ENCODE results near the gene SLC27A5. TPM values are rescaled to one million over a fixed set of nuclear protein-coding genes. Genes with fewer than 3 reads are reported as not detected.
"Not testable (repeated sequence)": the region's sequence is repeated elsewhere in the genome, so short reads cannot be mapped to it uniquely, and the experiment has no call there.

Gene SLC27A5
- total RNA-seq, 1 donor from 2014 or later: not detected

- peaks cover 24 to 26% of the 10 kb centered on the region in 2 donors for H3K36me3 ChIP-seq
- DNase-seq (ENCODE audit: low spot score in 2 of 2): no peak
- TF ChIP-seq, protein P1, sequence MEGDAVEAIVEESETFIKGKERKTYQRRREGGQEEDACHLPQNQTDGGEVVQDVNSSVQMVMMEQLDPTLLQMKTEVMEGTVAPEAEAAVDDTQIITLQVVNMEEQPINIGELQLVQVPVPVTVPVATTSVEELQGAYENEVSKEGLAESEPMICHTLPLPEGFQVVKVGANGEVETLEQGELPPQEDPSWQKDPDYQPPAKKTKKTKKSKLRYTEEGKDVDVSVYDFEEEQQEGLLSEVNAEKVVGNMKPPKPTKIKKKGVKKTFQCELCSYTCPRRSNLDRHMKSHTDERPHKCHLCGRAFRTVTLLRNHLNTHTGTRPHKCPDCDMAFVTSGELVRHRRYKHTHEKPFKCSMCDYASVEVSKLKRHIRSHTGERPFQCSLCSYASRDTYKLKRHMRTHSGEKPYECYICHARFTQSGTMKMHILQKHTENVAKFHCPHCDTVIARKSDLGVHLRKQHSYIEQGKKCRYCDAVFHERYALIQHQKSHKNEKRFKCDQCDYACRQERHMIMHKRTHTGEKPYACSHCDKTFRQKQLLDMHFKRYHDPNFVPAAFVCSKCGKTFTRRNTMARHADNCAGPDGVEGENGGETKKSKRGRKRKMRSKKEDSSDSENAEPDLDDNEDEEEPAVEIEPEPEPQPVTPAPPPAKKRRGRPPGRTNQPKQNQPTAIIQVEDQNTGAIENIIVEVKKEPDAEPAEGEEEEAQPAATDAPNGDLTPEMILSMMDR (IDR thresholded peaks at IDR 0.05): no peak
- H3K4me1 ChIP-seq: peaks cover 9 to 26% of the 10 kb centered on the region in 2 donors
- no peaks in the 10 kb centered on the region for H3K9me3 ChIP-seq
- H3K27ac ChIP-seq: peak overlapping the region in 1 of 2 donors; percentile 27
- intact Hi-C loops (cut with DNase I): no loop called here
- H3K4me3 ChIP-seq: no peak overlapping the region
- no peaks in the 10 kb centered on the region for H3K27me3 ChIP-seq
These were observed 1.5 kb upstream of the SLC27A5 start for GRCh38 chr19:58513213-58513693.

GRCh38 chr19:58510084-58510862 lies 1.5 kb downstream of the SLC27A5 start:
- Histone ChIP-seq H3K9me3 (no peaks in the 10 kb centered on the region), H3K27ac (no peak overlapping the region), H3K27me3 (no peaks in the 10 kb centered on the region), H3K36me3 (peaks cover 2 to 4% of the 10 kb centered on the region in 2 donors), H3K4me1 (peaks cover 0 to 8% of the 10 kb centered on the region in 2 donors), H3K4me3 (no peak overlapping the region)
- intact Hi-C loops (cut with DNase I): no loop called here
- TF ChIP-seq, protein P1 (IDR thresholded peaks at IDR 0.05): no peak
- DNase-seq (ENCODE audit: low spot score in 2 of 2): no peak

GRCh38 chr19:58509731-58510083 lies 2.1 kb downstream of the SLC27A5 start:
- TF ChIP-seq, protein P1 (IDR thresholded peaks at IDR 0.05): no peak
- H3K9me3 ChIP-seq: no peaks in the 10 kb centered on the region
- no peak for DNase-seq (ENCODE audit: low spot score in 2 of 2)
- H3K4me1 ChIP-seq: peaks cover 0 to 8% of the 10 kb centered on the region in 2 donors
- H3K36me3 ChIP-seq: peaks cover under 1 to 2% of the 10 kb centered on the region in 2 donors
- intact Hi-C loops (cut with DNase I): no loop called here
- no peaks in the 10 kb centered on the region for H3K27me3 ChIP-seq
- no peak overlapping the region for H3K27ac ChIP-seq
- H3K4me3 ChIP-seq: no peak overlapping the region

DNA sequence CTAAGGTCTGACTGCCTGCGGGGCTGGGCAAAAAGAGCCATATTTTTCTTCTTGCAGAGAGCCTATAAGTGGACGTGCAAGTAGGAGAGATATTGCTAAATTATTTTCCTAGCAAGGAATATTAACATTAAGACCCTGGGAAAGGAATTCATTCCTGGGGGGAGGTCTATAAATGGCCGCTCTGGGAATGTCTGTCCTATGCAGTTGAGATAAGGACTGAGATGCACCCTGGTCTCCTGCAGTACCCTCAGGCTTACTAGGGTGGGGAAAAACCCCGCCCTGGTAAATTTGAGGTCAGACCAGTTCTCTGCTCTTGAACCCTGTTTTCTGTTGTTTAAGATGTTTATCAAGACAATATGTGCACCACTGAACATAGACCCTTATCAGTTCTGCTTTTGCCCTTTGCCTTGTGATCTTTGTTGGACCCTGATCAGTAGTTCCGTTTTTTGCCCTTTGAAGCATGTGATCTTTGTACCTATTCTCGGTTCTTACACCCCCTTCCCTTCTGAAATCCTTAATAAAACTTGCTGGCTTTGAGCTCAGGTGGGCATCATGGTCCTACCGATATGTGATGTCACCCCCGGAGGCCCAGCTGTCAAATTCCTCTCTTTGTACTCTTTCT lies 4.1 kb downstream of the SLC27A5 start:
- H3K4me1 ChIP-seq; H3K27me3 ChIP-seq; intact Hi-C loops (cut with DNase I); H3K9me3 ChIP-seq; H3K4me3 ChIP-seq; DNase-seq (ENCODE audit: low spot score in 2 of 2); H3K36me3 ChIP-seq; H3K27ac ChIP-seq: not testable (repeated sequence)

DNA sequence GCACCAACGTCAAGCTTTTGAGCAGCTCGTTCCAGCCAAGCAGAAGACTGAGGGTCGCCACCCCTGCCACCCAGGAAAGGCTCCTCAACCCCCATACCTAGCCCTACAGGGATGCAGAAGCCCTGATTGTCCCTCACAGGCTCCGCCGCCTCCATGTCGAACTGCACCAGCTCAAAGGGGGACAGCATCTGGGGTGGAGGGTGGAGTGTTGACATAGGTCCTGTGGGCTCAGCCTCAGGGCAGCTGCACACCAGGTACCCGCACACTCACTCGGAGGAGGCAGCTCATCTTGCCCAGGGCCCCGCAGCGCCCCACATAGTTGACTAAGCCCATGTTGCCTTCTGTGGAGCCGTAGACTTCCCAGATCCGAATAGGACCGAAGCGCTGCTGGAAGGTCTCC lies 11.6 kb downstream of the SLC27A5 start:
- no peak for DNase-seq (ENCODE audit: low spot score in 2 of 2)
- peaks cover 11 to 18% of the 10 kb centered on the region in 2 donors for H3K4me1 ChIP-seq
- no peaks in the 10 kb centered on the region for H3K9me3 ChIP-seq
- intact Hi-C loops (cut with DNase I): no loop called here
- peak overlapping the region; percentile 55 to 64 for H3K4me3 ChIP-seq
- H3K27me3 ChIP-seq: no peaks in the 10 kb centered on the region
- no peaks in the 10 kb centered on the region for H3K36me3 ChIP-seq
- no peak overlapping the region for H3K27ac ChIP-seq
- TF ChIP-seq, protein P1 (IDR thresholded peaks at IDR 0.05): no peak
